WI38 (cell line): Measurements from ENCODE around the gene C2CD4A.

Experiments
- H3K4me3 ChIP-seq: 2 replicates; pipeline ENCODE4 v1.5.1; 2011; ENCODE audit warnings: low read depth, mild to moderate bottlenecking, control low read depth, low read length
- CTCF ChIP-seq: IDR thresholded peaks from 2 replicates; pipeline ENCODE4 v1.5.1; 2012; ENCODE audit warnings: low read depth, mild to moderate bottlenecking, control low read depth, low read length

C2CD4A gene

GRCh38 chr15:62087671-62088352 is 21.0 kb downstream of the C2CD4A start:
- H3K4me3 ChIP-seq, result no peak overlapping the region
- no peak for TF ChIP-seq CTCF

DNA sequence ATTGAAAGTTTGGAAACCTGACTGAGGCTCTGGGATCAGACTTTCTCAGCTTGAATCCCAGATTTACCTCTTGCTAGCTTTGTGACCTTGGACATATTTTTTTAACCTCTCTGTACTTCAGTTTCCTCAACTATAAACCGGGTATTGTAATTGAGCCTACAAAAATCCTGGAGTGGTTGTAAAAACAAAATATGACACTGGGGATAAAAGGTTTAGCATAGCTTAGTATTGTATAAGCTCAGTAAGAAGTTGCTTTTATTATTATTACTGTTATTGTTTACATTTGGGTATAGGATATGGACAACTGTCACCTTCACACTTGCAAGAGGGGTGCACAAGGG is 21.5 kb downstream of the C2CD4A start:
- no peak for TF ChIP-seq CTCF
- H3K4me3 ChIP-seq, result no peak overlapping the region

GRCh38 chr15:62089616-62090015 is 22.8 kb downstream of the C2CD4A start:
- no peak overlapping the region for H3K4me3 ChIP-seq
- no peak for TF ChIP-seq CTCF

DNA sequence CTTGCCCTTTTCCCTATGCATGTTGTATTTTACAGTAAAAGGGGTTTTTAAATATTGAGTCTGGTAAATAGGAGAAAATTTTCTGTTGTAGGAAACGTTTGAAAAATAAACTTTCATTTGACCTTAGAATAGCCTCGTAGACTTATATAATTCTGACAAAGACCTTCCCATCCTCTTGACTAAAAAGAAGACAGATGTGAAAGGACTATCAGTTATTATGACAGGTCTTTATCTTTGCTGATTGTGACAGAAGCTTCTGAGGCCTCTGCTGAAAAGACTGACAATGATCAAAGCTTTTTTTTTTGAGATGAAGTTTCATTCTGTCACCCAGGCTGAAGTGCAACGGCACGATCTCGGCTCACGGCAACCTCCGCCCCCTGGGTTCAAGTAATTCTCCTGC is 24.2 kb downstream of the C2CD4A start:
- TF ChIP-seq CTCF, result no peak
- no peak overlapping the region for H3K4me3 ChIP-seq

DNA sequence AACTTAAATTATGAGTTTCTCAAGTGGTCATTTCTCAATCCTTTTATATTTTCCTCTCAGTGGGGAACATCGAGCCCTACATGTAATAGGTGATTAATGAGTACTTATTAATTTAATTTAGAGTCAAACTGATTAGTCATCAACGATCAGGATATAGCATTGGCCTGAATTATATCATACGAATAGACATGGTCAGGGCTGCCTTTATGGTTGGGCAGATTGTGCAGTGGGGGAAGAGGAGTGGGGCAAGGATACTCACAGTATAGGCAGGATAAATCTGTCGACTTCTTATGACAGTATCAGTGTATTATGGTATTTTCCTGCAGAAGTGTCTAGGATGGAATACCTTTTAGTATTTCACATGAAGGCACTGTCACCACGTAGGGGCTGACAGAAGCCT is 27.0 kb downstream of the C2CD4A start:
- TF ChIP-seq CTCF, result no peak
- no peak overlapping the region for H3K4me3 ChIP-seq

GRCh38 chr15:62094388-62094787 is 27.6 kb downstream of the C2CD4A start:
- TF ChIP-seq CTCF, result no peak
- H3K4me3 ChIP-seq, result no peak overlapping the region

DNA sequence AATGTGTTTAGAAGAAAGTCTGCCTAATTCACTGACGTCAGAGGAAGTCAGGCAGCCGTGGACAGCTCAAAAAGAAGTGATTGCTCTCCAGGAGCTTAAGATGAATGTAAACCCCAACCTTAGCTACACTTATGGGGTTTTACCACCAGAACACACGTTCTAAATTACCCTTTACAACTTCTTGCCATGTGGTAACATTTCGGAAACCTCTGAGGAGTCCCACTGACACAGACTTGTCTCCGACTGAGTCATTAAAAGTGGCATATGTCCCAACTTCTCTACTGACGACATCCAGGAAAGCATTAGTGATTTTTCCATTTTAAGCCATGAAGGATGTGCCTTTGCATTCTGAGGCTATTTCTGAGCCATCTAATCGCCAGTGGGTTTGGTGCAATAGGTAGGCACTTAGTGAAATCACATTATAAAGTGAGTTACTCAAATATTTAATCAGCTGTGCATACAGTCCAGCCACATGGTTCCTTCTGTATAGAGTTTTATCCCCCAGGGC is 32.4 kb downstream of the C2CD4A start:
- H3K4me3 ChIP-seq, result no peak overlapping the region
- no peak for TF ChIP-seq CTCF
